ENCODE measurements around the gene DUSP12.
"Not testable (repeated sequence)": the region's sequence is repeated elsewhere in the genome, so short reads cannot be mapped to it uniquely, and the experiment has no call there.

Gene DUSP12

GRCh38 chr1:161720422-161720821 lies 29.2 kb upstream of the DUSP12 start:
- Histone ChIP-seq H3K36me3 (ENCODE audit: control insufficient read depth, insufficient read depth, low read length) (no peaks in the 10 kb centered on the region), H3K27me3 (ENCODE audit: control insufficient read depth, insufficient read depth, low read length) (peaks cover 7% of the 10 kb centered on the region; the same call in 1 of the 2 replicates), H3K4me3 (ENCODE audit: low read length) (no peak overlapping the region), H3K27ac (ENCODE audit: low read length) (no peak overlapping the region), H3K9me3 (ENCODE audit: control insufficient read depth, insufficient read depth, low read length) (no peaks in the 10 kb centered on the region), H3K4me1 (ENCODE audit: control insufficient read depth, insufficient read depth, low read length) (no peaks in the 10 kb centered on the region)
- WGBS (ENCODE audit: insufficient coverage, insufficient read length) = no CpG with 5 or more reads among the region's 1 CpG
- DNase-seq (ENCODE audit: low read depth, low spot score) = no peak

GRCh38 chr1:161720956-161721737 lies 28.4 kb upstream of the DUSP12 start, which contains the start of gene FCRLB:
Gene FCRLB, plus strand, starts transcription at chr1:161721544. Its CDS starts 1,129 bp downstream, at chr1:161722673.
- WGBS (ENCODE audit: insufficient coverage, insufficient read length) = no CpG with 5 or more reads among the region's 4 CpGs
- no peaks in the 10 kb centered on the region for H3K4me1 ChIP-seq (ENCODE audit: control insufficient read depth, insufficient read depth, low read length)
- H3K9me3 ChIP-seq (ENCODE audit: control insufficient read depth, insufficient read depth, low read length) = no peaks in the 10 kb centered on the region
- H3K27me3 ChIP-seq (ENCODE audit: control insufficient read depth, insufficient read depth, low read length) = peaks cover 14% of the 10 kb centered on the region; the same call in 1 of the 2 replicates
- H3K36me3 ChIP-seq (ENCODE audit: control insufficient read depth, insufficient read depth, low read length) = no peaks in the 10 kb centered on the region
- DNase-seq (ENCODE audit: low read depth, low spot score) = no peak
- no peak within 1 kb of the TSS for H3K27ac ChIP-seq (ENCODE audit: low read length)
- no peak within 1 kb of the TSS for H3K4me3 ChIP-seq (ENCODE audit: low read length)

GRCh38 chr1:161721738-161722343 lies 27.7 kb upstream of the DUSP12 start:
- no CpG with 5 or more reads among the region's 8 CpGs for WGBS (ENCODE audit: insufficient coverage, insufficient read length)
- no peak overlapping the region for H3K4me3 ChIP-seq (ENCODE audit: low read length)
- DNase-seq (ENCODE audit: low read depth, low spot score) = no peak
- H3K27me3 ChIP-seq (ENCODE audit: control insufficient read depth, insufficient read depth, low read length) = peaks cover 16% of the 10 kb centered on the region; the same call in 1 of the 2 replicates
- H3K9me3 ChIP-seq (ENCODE audit: control insufficient read depth, insufficient read depth, low read length) = no peaks in the 10 kb centered on the region
- no peak overlapping the region for H3K27ac ChIP-seq (ENCODE audit: low read length)
- no peaks in the 10 kb centered on the region for H3K4me1 ChIP-seq (ENCODE audit: control insufficient read depth, insufficient read depth, low read length)
- H3K36me3 ChIP-seq (ENCODE audit: control insufficient read depth, insufficient read depth, low read length) = no peaks in the 10 kb centered on the region

- WGBS (ENCODE audit: insufficient coverage, insufficient read length) = no CpG with 5 or more reads among the region's 1 CpG
- H3K27ac ChIP-seq (ENCODE audit: low read length) = no peak overlapping the region
- peaks cover 16% of the 10 kb centered on the region; the same call in 1 of the 2 replicates for H3K27me3 ChIP-seq (ENCODE audit: control insufficient read depth, insufficient read depth, low read length)
- DNase-seq (ENCODE audit: low read depth, low spot score) = no peak
- H3K4me3 ChIP-seq (ENCODE audit: low read length) = no peak overlapping the region
- no peaks in the 10 kb centered on the region for H3K4me1 ChIP-seq (ENCODE audit: control insufficient read depth, insufficient read depth, low read length)
- H3K9me3 ChIP-seq (ENCODE audit: control insufficient read depth, insufficient read depth, low read length) = no peaks in the 10 kb centered on the region
- no peaks in the 10 kb centered on the region for H3K36me3 ChIP-seq (ENCODE audit: control insufficient read depth, insufficient read depth, low read length)
These were observed 27.2 kb upstream of the DUSP12 start for GRCh38 chr1:161722406-161722805.

GRCh38 chr1:161723459-161724141 lies 26.0 kb upstream of the DUSP12 start:
- no peak for DNase-seq (ENCODE audit: low read depth, low spot score)
- no peak overlapping the region for H3K27ac ChIP-seq (ENCODE audit: low read length)
- WGBS (ENCODE audit: insufficient coverage, insufficient read length) = no CpG with 5 or more reads among the region's 8 CpGs
- H3K27me3 ChIP-seq (ENCODE audit: control insufficient read depth, insufficient read depth, low read length) = peaks cover 16% of the 10 kb centered on the region; the same call in 1 of the 2 replicates
- no peaks in the 10 kb centered on the region for H3K9me3 ChIP-seq (ENCODE audit: control insufficient read depth, insufficient read depth, low read length)
- H3K36me3 ChIP-seq (ENCODE audit: control insufficient read depth, insufficient read depth, low read length) = no peaks in the 10 kb centered on the region
- H3K4me3 ChIP-seq (ENCODE audit: low read length) = no peak overlapping the region
- no peaks in the 10 kb centered on the region for H3K4me1 ChIP-seq (ENCODE audit: control insufficient read depth, insufficient read depth, low read length)

- WGBS (ENCODE audit: insufficient coverage, insufficient read length) = 100% methylated on average over 2 of the region's 22 CpGs
- not testable (repeated sequence) for H3K4me1 ChIP-seq (ENCODE audit: control insufficient read depth, insufficient read depth, low read length); H3K36me3 ChIP-seq (ENCODE audit: control insufficient read depth, insufficient read depth, low read length); DNase-seq (ENCODE audit: low read depth, low spot score); H3K9me3 ChIP-seq (ENCODE audit: control insufficient read depth, insufficient read depth, low read length); H3K27ac ChIP-seq (ENCODE audit: low read length)
- Histone ChIP-seq H3K4me3 (ENCODE audit: low read length) (peak overlapping the region; percentile 78; the same call in 1 of the 2 replicates), H3K27me3 (ENCODE audit: control insufficient read depth, insufficient read depth, low read length) (peaks cover 16% of the 10 kb centered on the region; the same call in 1 of the 2 replicates)
These were observed 24.2 kb upstream of the DUSP12 start for GRCh38 chr1:161725258-161725907.

GRCh38 chr1:161725908-161726472 lies 23.6 kb upstream of the DUSP12 start:
- no CpG with 5 or more reads among the region's 34 CpGs for WGBS (ENCODE audit: insufficient coverage, insufficient read length)
- no peak for DNase-seq (ENCODE audit: low read depth, low spot score)
- H3K27ac ChIP-seq (ENCODE audit: low read length) = no peak overlapping the region

GRCh38 chr1:161726473-161727255 lies 22.9 kb upstream of the DUSP12 start:
- no peak overlapping the region for H3K27ac ChIP-seq (ENCODE audit: low read length)
- DNase-seq (ENCODE audit: low read depth, low spot score) = no peak
- no peaks in the 10 kb centered on the region for H3K9me3 ChIP-seq (ENCODE audit: control insufficient read depth, insufficient read depth, low read length)
- no peaks in the 10 kb centered on the region for H3K36me3 ChIP-seq (ENCODE audit: control insufficient read depth, insufficient read depth, low read length)
- no peaks in the 10 kb centered on the region for H3K4me1 ChIP-seq (ENCODE audit: control insufficient read depth, insufficient read depth, low read length)
- WGBS (ENCODE audit: insufficient coverage, insufficient read length) = no CpG with 5 or more reads among the region's 83 CpGs
- H3K4me3 ChIP-seq (ENCODE audit: low read length) = peak overlapping the region; percentile 78
- peaks cover 16% of the 10 kb centered on the region; the same call in 1 of the 2 replicates for H3K27me3 ChIP-seq (ENCODE audit: control insufficient read depth, insufficient read depth, low read length)

More at GRCh38 chr1:161725908-161726472, 23.6 kb upstream of the DUSP12 start:
- Histone ChIP-seq H3K9me3 (ENCODE audit: control insufficient read depth, insufficient read depth, low read length) (no peaks in the 10 kb centered on the region), H3K36me3 (ENCODE audit: control insufficient read depth, insufficient read depth, low read length) (no peaks in the 10 kb centered on the region), H3K4me1 (ENCODE audit: control insufficient read depth, insufficient read depth, low read length) (no peaks in the 10 kb centered on the region), H3K4me3 (ENCODE audit: low read length) (peak overlapping the region; percentile 78; the same call in 1 of the 2 replicates), H3K27me3 (ENCODE audit: control insufficient read depth, insufficient read depth, low read length) (peaks cover 16% of the 10 kb centered on the region; the same call in 1 of the 2 replicates)

- H3K36me3 ChIP-seq (ENCODE audit: control insufficient read depth, insufficient read depth, low read length) = no peaks in the 10 kb centered on the region
- no CpG with 5 or more reads among the region's 38 CpGs for WGBS (ENCODE audit: insufficient coverage, insufficient read length)
- DNase-seq (ENCODE audit: low read depth, low spot score) = no peak
- H3K4me3 ChIP-seq (ENCODE audit: low read length) = peak overlapping the region; percentile 78
- H3K27ac ChIP-seq (ENCODE audit: low read length) = no peak overlapping the region
- H3K4me1 ChIP-seq (ENCODE audit: control insufficient read depth, insufficient read depth, low read length) = no peaks in the 10 kb centered on the region
- no peaks in the 10 kb centered on the region for H3K9me3 ChIP-seq (ENCODE audit: control insufficient read depth, insufficient read depth, low read length)
- H3K27me3 ChIP-seq (ENCODE audit: control insufficient read depth, insufficient read depth, low read length) = peaks cover 16% of the 10 kb centered on the region; the same call in 1 of the 2 replicates
These were observed 22.2 kb upstream of the DUSP12 start for GRCh38 chr1:161727256-161727924.

Data from iPS DF 6.9 (cell line).